D721Med (cell line): Measurements from ENCODE around the gene PARP1.

Experiments
- DNase-seq: peaks from one replicate; pipeline ENCODE4 v3.0.0; 2011; ENCODE audit warnings: low spot score; ENCODE audit not compliant: insufficient read length
- FAIRE-seq: peaks from 2 replicates; lab custom pipeline; 2011; peaks lifted over from hg19 to GRCh38; lab: Jason Lieb, UNC
- TF ChIP-seq, protein P1 (sequence below): IDR thresholded peaks from 2 replicates; pipeline ENCODE4 v1.5.1; 2012; ENCODE audit warnings: mild to moderate bottlenecking, control low read depth; ENCODE audit not compliant: insufficient read depth; ENCODE audit errors: missing control alignments

Gene PARP1

GRCh38 chr1:226411619-226412018, 3.7 kb upstream of the PARP1 start:
- FAIRE-seq = no peak

DNA sequence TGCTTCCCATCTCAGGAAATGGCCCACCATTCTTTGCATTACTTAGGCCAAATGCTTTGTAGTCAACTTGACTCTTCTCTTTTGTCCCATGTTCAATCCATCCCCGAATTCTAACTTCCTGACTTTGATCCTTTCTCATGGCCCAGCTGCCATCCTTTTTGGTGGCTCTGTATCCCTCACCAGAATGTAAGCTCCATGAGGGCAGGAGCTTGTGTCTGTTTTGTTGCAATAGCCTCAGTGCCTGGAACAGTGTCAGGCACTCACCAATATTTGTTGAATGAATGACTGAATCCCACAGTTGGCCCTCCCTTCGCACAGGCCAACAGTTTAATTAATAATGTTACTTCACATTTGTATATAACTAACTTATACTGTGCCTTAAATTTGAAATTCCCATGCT, 3.1 kb upstream of the PARP1 start:
- DNase-seq (no peak), FAIRE-seq (no peak)
- TF ChIP-seq, protein P1, sequence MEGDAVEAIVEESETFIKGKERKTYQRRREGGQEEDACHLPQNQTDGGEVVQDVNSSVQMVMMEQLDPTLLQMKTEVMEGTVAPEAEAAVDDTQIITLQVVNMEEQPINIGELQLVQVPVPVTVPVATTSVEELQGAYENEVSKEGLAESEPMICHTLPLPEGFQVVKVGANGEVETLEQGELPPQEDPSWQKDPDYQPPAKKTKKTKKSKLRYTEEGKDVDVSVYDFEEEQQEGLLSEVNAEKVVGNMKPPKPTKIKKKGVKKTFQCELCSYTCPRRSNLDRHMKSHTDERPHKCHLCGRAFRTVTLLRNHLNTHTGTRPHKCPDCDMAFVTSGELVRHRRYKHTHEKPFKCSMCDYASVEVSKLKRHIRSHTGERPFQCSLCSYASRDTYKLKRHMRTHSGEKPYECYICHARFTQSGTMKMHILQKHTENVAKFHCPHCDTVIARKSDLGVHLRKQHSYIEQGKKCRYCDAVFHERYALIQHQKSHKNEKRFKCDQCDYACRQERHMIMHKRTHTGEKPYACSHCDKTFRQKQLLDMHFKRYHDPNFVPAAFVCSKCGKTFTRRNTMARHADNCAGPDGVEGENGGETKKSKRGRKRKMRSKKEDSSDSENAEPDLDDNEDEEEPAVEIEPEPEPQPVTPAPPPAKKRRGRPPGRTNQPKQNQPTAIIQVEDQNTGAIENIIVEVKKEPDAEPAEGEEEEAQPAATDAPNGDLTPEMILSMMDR = no peak

More at GRCh38 chr1:226411619-226412018, 3.7 kb upstream of the PARP1 start:
- TF ChIP-seq, protein P1 = no peak
- DNase-seq = no peak

DNA sequence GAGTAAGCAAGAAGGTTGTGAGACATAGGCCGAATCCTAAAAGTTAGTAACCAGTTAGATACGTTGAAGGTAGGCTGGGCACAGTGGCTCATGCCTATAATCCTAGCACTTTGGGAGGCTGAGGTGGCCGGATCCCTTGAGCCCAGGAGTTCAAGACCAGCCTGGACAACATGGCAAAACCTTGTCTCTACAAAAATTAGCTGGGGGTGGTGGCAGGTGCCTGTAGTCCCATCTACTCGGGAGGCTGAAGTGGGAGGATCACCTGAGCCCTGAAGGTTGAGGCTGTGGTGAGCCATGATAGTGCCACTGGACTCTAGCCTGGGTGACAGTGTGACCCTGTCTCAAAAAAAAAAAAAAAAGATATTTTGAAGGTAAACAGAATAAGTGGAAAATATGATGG, 1.5 kb upstream of the PARP1 start:
- TF ChIP-seq, protein P1 = no peak
- DNase-seq (no peak), FAIRE-seq (no peak)

DNA sequence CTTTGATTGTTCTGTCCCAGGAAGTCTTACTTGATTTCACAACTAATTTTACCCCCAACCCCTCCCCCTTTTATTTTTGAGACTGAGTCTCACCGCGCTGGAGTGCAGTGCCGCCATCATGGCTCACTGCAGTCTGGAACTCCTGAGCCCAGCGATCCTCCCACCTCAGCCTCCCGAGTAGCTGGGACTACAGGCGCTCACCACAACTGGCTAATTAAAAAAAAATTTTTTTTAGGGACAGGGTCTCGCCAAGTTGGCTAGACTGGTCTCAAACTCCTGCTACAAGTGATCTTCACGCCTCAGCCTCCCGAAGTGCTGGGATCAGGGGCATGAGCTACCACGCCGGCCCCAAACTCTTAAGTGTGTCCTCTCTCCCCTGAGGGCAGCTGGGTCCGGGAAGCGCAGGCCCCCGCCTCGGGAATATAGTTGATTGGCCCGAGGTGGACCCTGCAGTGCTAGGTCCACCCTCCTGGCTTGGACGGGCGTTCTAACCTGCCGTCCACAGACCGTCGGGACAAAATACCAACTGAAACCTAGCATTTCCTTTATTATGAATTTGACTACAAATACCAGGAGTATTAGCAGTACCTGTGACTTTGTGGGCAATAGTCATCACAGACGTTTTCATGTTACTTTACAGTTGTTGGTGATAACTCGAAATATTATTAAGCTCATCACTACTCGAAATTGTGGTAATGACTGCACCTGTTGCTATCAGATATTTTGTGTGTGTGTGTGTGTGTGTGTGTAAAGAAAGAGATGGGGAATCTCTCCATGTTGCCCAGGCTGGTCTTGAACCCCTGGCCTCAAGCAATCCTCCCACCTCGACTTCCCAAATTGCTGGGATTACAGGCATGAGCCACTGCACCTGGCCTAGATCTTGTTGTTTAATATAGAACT, 642 bp upstream of the PARP1 start:
- TF ChIP-seq, protein P1 = no peak
- FAIRE-seq = no peak
- no peak for DNase-seq

DNA sequence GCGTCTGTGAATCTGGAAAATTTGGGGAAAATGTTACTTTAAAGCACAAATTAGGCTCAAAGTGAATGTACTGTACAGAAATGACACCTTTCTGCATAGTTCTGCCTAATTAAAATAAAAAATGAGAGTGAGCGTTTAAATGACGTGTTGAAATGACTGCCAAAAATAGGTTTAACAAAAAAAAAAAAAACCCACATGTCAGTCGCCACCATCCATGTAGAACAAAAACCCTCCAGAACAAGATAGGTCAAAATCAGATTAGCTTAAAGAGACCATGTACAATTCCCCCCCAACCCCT, 745 bp downstream of the PARP1 start:
- TF ChIP-seq, protein P1 = no peak
- FAIRE-seq = no peak
- no peak for DNase-seq

GRCh38 chr1:226406401-226406881, 1.5 kb downstream of the PARP1 start:
- DNase-seq (no peak), FAIRE-seq (no peak)
- TF ChIP-seq, protein P1 = no peak

GRCh38 chr1:226405411-226405988, 2.4 kb downstream of the PARP1 start:
- TF ChIP-seq, protein P1 = no peak
- DNase-seq (no peak), FAIRE-seq (no peak)
